HepG2 (cell line): ENCODE data around the gene PKNOX2. TPM values are rescaled to one million over a fixed set of nuclear protein-coding genes. Genes with fewer than 3 reads are reported as not detected.

Experiments
- ATAC-seq: fragments of 200-7000 bp; cut with Tn5 transposase; 3 replicates; pipeline ENCODE4 v1.9.1; 2020; ENCODE audit warnings: mild to moderate bottlenecking, moderate library complexity
- BruUV-seq: library from RNA; stranded (reverse); fragments of 400-500 nt; replicated peaks from 2 replicates; lab custom pipeline; 2021; lab: Mats Ljungman, UMichigan
- CTCF ChIA-PET: fragments of 300-600 bp; formaldehyde crosslinking; extraction: SDS; loops from one replicate; lab custom pipeline; 2021; ENCODE audit warnings: low total read pairs, inconsistent platforms, low intra/inter-chr PET ratio; lab: Yijun Ruan, JAX
- POLR2A ChIA-PET: fragments of 350-600 bp; sonication (Branson Sonifier 250); formaldehyde crosslinking; loops from one replicate; lab custom pipeline; 2020; ENCODE audit warnings: antibody characterized with exemption, inconsistent platforms; lab: Yijun Ruan, JAX
- DNase-seq: peaks from one replicate; pipeline ENCODE4 v3.0.0-alpha.2; 2015; ENCODE audit warnings: low spot score
- FAIRE-seq: peaks from 3 replicates; lab custom pipeline; 2011; peaks lifted over from hg19 to GRCh38; lab: Jason Lieb, UNC
- H2AFZ ChIP-seq: one replicate; pipeline ENCODE4 v1.6.1; 2011; ENCODE audit warnings: low read length, inconsistent platforms
- H3K27ac ChIP-seq: fragments of 300-600 bp; 3 replicates; pipeline ENCODE4 v1.8.0; 2011; ENCODE audit warnings: mixed run types, mild to moderate bottlenecking, mixed read lengths, low read length, inconsistent platforms; ENCODE audit not compliant: insufficient read depth; ENCODE audit errors: extremely low read length
- H3K27me3 ChIP-seq, 2 experiments: fragments of 200-600 bp in 1 of 2; 2 replicates in 1 of 2; 3 replicates in 1 of 2; pipeline versions ENCODE4 v1.6.0 to v1.8.0; 2011; ENCODE audit warnings: low read length in 2 of 2, mild to moderate bottlenecking in 2 of 2, moderate library complexity in 2 of 2, inconsistent platforms in 1 of 2; ENCODE audit not compliant: insufficient read depth in 2 of 2, control insufficient read depth in 1 of 2
- H3K36me3 ChIP-seq, 2 experiments: fragments of 200-600 bp in 1 of 2; replicated peaks in 1 of 2; 2 replicates in 1 of 2; 3 replicates in 1 of 2; pipeline versions ENCODE4 v1.5.1 to v1.8.0; 2011; ENCODE audit warnings: low read length in 2 of 2, inconsistent platforms in 1 of 2; ENCODE audit not compliant: insufficient read depth in 2 of 2, control insufficient read depth in 1 of 2
- H3K4me1 ChIP-seq: 2 replicates; pipeline ENCODE4 v1.5.1; 2012; ENCODE audit warnings: low read length, inconsistent platforms; ENCODE audit not compliant: insufficient read depth
- H3K4me2 ChIP-seq: 2 replicates; pipeline ENCODE4 v1.6.0; 2011; ENCODE audit warnings: low read depth, low read length, inconsistent platforms
- H3K4me3 ChIP-seq, 3 experiments: fragments of 200-600 bp in 1 of 3; sonication (generic), shearing (Covaris generic) in 1 of 3; replicated peaks in 1 of 3; 2 replicates each; pipeline ENCODE4 v1.5.1; 2011 to 2016; ENCODE audit warnings: low read length in 3 of 3, inconsistent platforms in 2 of 3, low read depth in 2 of 3, mild to moderate bottlenecking in 2 of 3, control low read depth in 1 of 3, mixed read lengths in 1 of 3; ENCODE audit not compliant: insufficient read depth in 1 of 3
- H3K79me2 ChIP-seq: one replicate; pipeline ENCODE4 v1.6.1; 2011; ENCODE audit warnings: low read length, inconsistent platforms; ENCODE audit not compliant: insufficient read depth
- H3K9ac ChIP-seq: 2 replicates; pipeline ENCODE4 v1.6.0; 2011; ENCODE audit warnings: mild to moderate bottlenecking, low read depth, low read length, inconsistent platforms; ENCODE audit not compliant: insufficient read depth
- H3K9me3 ChIP-seq: 2 replicates; pipeline ENCODE4 v1.5.1; 2012; ENCODE audit warnings: mild to moderate bottlenecking, low read length
- H4K20me1 ChIP-seq: 2 replicates; pipeline ENCODE4 v1.6.0; 2011; ENCODE audit warnings: inconsistent platforms, mild to moderate bottlenecking, low read length, moderate library complexity; ENCODE audit not compliant: insufficient read depth
- HOXA5 ChIP-seq: sonication (generic); formaldehyde crosslinking; IDR thresholded peaks from 2 replicates; pipeline ENCODE4 v1.4.0; 2020; ENCODE audit warnings: missing genetic modification reagents
- PITX1 ChIP-seq: sonication (generic); formaldehyde crosslinking; IDR thresholded peaks from 2 replicates; pipeline ENCODE4 v1.5.1; 2020; ENCODE audit warnings: mild to moderate bottlenecking, missing genetic modification reagents
- PPARG ChIP-seq: conservative IDR thresholded peaks from 2 replicates; pipeline ENCODE4 v1.6.1; 2016; ENCODE audit warnings: missing biosample characterization, missing genetic modification reagents
- TRIM24 ChIP-seq: sonication (generic); formaldehyde crosslinking; IDR thresholded peaks from 2 replicates; pipeline ENCODE4 v1.8.0; 2022; ENCODE audit warnings: mild to moderate bottlenecking, missing genetic modification reagents
- ZNF335 ChIP-seq: sonication (generic); formaldehyde crosslinking; IDR thresholded peaks from 2 replicates; pipeline ENCODE4 v1.4.0; 2020; ENCODE audit warnings: missing genetic modification reagents
- ZNF501 ChIP-seq: sonication (generic); formaldehyde crosslinking; IDR thresholded peaks from 2 replicates; pipeline ENCODE4 v1.5.1; 2020; ENCODE audit warnings: mild to moderate bottlenecking, moderate library complexity, missing genetic modification reagents
- ZNF737 ChIP-seq: sonication (generic); formaldehyde crosslinking; IDR thresholded peaks from 2 replicates; pipeline ENCODE4 v1.5.0; 2020; ENCODE audit warnings: missing genetic modification reagents, mild to moderate bottlenecking, borderline replicate concordance
- WGBS: methylation state at CpG from one replicate; pipeline ENCODE4 v1.1.6; 2017; ENCODE audit warnings: low lambda C conversion rate; 5-methylcytosine and 5-hydroxymethylcytosine counted together
- in situ Hi-C: cut with HindIII; loops from 2 replicates; pipeline ENCODE4 v1.10.0; 2017; ENCODE audit warnings: low pct_unique_long_range_greater_than_20kb; ENCODE audit not compliant: extremely low pct_ligation_motif_present
- intact Hi-C: fragments of 100-400 bp; cut with micrococcal nuclease; formaldehyde crosslinking; loops from one replicate; pipeline ENCODE4 v1.10.0; 2022; ENCODE audit not compliant: unreplicated experiment
- polyA plus RNA-seq, 8 experiments: library from polyadenylated mRNA; depleted of rRNA in 3 of 8; stranded (reverse) in 7 of 8; unstranded in 1 of 8; fragments of >200 nt; fragmentation: Illumina TruSeq in 4 of 8; extraction: Trizol in 4 of 8; gene quantifications; 2 replicates each; pipeline versions ENCODE4 v1.2.1 to v1.2.3, GENCODE V29; 2011 to 2016; ENCODE audit warnings: low read depth in 4 of 8, missing spikeins in 1 of 8, mixed read lengths in 1 of 8; ENCODE audit not compliant: insufficient read depth in 1 of 8
- total RNA-seq, 5 experiments: library from RNA; depleted of rRNA; stranded (reverse); fragments of >200 nt; fragmentation: Illumina TruSeq; extraction: Trizol; gene quantifications; 2 replicates each; pipeline ENCODE4 v1.2.3, GENCODE V29; 2016; ENCODE audit warnings: low read depth in 1 of 5
- TF ChIP-seq, protein P1 (sequence below): sonication (generic); formaldehyde crosslinking; conservative IDR thresholded peaks from 2 replicates; pipeline ENCODE4 v1.4.0; 2020; ENCODE audit warnings: missing genetic modification reagents

Gene PKNOX2
- total and polyA plus RNA-seq, 2 of the 13 experiments (the other 11 are each of a cell fraction or from before 2014, with no cell fraction given), result not detected

DNA sequence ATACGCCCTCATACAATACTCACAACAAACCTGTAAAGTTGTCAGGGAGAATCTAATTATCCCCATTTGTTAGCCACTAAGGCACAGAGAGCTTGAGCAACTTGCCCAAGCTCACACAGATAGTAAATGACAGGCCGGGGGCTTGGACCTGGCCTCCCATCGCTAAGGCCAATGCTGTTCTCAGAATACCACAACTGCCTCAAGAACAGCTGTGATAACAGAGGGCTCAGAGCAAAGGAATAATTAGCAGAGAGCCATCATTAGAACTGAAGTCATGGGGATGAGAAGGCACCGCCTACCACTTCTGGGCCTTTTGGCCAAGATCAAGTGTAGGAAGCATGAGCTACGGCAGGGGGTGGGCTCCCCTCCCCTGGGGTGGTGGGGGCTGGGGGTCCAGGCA lies 232.9 kb downstream of the PKNOX2 start:
- CTCF ChIA-PET, result no interaction called here
- H3K4me1 ChIP-seq, result no peaks in the 10 kb centered on the region
- POLR2A ChIA-PET, result no interaction called here
- FAIRE-seq (no peak), ATAC-seq (no peak), DNase-seq (no peak)
- no peak overlapping the region for H2AFZ ChIP-seq
- H3K27me3 ChIP-seq, result peaks cover 2 to 62% of the 10 kb centered on the region in 2 experiments
- BruUV-seq, result no TSS peak
- H3K9ac ChIP-seq, result no peak overlapping the region
- in situ Hi-C loops, result no loop called here
- H3K9me3 ChIP-seq, result no peaks in the 10 kb centered on the region
- TF ChIP-seq ZNF737 (CRISPR knock-in tag), result no peak
- no peak for TF ChIP-seq TRIM24
- TF ChIP-seq PPARG (CRISPR knock-in tag), result no peak
- no peak for TF ChIP-seq ZNF335 (CRISPR knock-in tag)
- TF ChIP-seq, protein P1, sequence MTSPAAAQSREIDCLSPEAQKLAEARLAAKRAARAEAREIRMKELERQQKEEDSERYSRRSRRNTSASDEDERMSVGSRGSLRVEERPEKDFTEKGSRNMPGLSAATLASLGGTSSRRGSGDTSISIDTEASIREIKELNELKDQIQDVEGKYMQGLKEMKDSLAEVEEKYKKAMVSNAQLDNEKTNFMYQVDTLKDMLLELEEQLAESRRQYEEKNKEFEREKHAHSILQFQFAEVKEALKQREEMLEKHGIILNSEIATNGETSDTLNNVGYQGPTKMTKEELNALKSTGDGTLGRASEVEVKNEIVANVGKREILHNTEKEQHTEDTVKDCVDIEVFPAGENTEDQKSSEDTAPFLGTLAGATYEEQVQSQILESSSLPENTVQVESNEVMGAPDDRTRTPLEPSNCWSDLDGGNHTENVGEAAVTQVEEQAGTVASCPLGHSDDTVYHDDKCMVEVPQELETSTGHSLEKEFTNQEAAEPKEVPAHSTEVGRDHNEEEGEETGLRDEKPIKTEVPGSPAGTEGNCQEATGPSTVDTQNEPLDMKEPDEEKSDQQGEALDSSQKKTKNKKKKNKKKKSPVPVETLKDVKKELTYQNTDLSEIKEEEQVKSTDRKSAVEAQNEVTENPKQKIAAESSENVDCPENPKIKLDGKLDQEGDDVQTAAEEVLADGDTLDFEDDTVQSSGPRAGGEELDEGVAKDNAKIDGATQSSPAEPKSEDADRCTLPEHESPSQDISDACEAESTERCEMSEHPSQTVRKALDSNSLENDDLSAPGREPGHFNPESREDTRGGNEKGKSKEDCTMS, result no peak
- no peak for TF ChIP-seq PITX1 (CRISPR knock-in tag)
- TF ChIP-seq ZNF501 (CRISPR knock-in tag), result no peak
- no peak for TF ChIP-seq HOXA5 (CRISPR knock-in tag)
- intact Hi-C loops, result no loop called here
- H3K79me2 ChIP-seq, result no peaks in the 10 kb centered on the region
- no peak overlapping the region for H3K27ac ChIP-seq
- no peaks in the 10 kb centered on the region for H3K36me3 ChIP-seq
- WGBS, result 38% methylated on average over 5 of the region's 5 CpGs
- H3K4me2 ChIP-seq, result no peak overlapping the region
- no peak overlapping the region for H3K4me3 ChIP-seq
- no peaks in the 10 kb centered on the region for H4K20me1 ChIP-seq
